ENCODE measurements around the gene AKT2.

AKT2 gene

GRCh38 chr19:40257096-40257517, 28.0 kb downstream of the AKT2 start:
- DNase-seq (ENCODE audit: low read depth), result no peak
- H3K4me3 ChIP-seq (ENCODE audit: low read depth, low read length), result no peak overlapping the region

- no peak overlapping the region for H3K4me3 ChIP-seq (ENCODE audit: low read depth, low read length)
- DNase-seq (ENCODE audit: low read depth), result no peak
Measured at GRCh38 chr19:40256512-40256911, 28.6 kb downstream of the AKT2 start.

GRCh38 chr19:40255619-40256166, 29.5 kb downstream of the AKT2 start:
- DNase-seq (ENCODE audit: low read depth), result no peak

GRCh38 chr19:40254714-40255418, 30.3 kb downstream of the AKT2 start:
- DNase-seq (ENCODE audit: low read depth), result no peak
- no peak overlapping the region for H3K4me3 ChIP-seq (ENCODE audit: low read depth, low read length)

More at GRCh38 chr19:40255619-40256166, 29.5 kb downstream of the AKT2 start:
- H3K4me3 ChIP-seq (ENCODE audit: low read depth, low read length), result no peak overlapping the region

- no peak for DNase-seq (ENCODE audit: low read depth)
- no peak overlapping the region for H3K4me3 ChIP-seq (ENCODE audit: low read depth, low read length)
Measured at GRCh38 chr19:40253611-40254092, 31.5 kb downstream of the AKT2 start.

- DNase-seq (ENCODE audit: low read depth), result no peak
- no peak overlapping the region for H3K4me3 ChIP-seq (ENCODE audit: low read depth, low read length)
Measured at GRCh38 chr19:40252395-40252794, 32.8 kb downstream of the AKT2 start.

- DNase-seq (ENCODE audit: low read depth), result no peak
- H3K4me3 ChIP-seq (ENCODE audit: low read depth, low read length), result no peak overlapping the region
Measured at GRCh38 chr19:40251991-40252390, 33.2 kb downstream of the AKT2 start.

- DNase-seq (ENCODE audit: low read depth), result no peak
- H3K4me3 ChIP-seq (ENCODE audit: low read depth, low read length), result no peak overlapping the region
Measured at GRCh38 chr19:40251244-40251643, 33.9 kb downstream of the AKT2 start.

GRCh38 chr19:40249781-40250180, 35.4 kb downstream of the AKT2 start:
- no peak for DNase-seq (ENCODE audit: low read depth)

GRCh38 chr19:40249201-40249600, 35.9 kb downstream of the AKT2 start:
- DNase-seq (ENCODE audit: low read depth), result no peak
- no peak overlapping the region for H3K4me3 ChIP-seq (ENCODE audit: low read depth, low read length)

More at GRCh38 chr19:40249781-40250180, 35.4 kb downstream of the AKT2 start:
- no peak overlapping the region for H3K4me3 ChIP-seq (ENCODE audit: low read depth, low read length)

- no peak overlapping the region for H3K4me3 ChIP-seq (ENCODE audit: low read depth, low read length)
- DNase-seq (ENCODE audit: low read depth), result no peak
Measured at GRCh38 chr19:40247735-40248262, 37.3 kb downstream of the AKT2 start.

GRCh38 chr19:40247178-40247577, 38.0 kb downstream of the AKT2 start:
- H3K4me3 ChIP-seq (ENCODE audit: low read depth, low read length), result no peak overlapping the region
- DNase-seq (ENCODE audit: low read depth), result no peak

GRCh38 chr19:40246292-40247073, 38.7 kb downstream of the AKT2 start:
- no peak overlapping the region for H3K4me3 ChIP-seq (ENCODE audit: low read depth, low read length)
- DNase-seq (ENCODE audit: low read depth), result no peak

GRCh38 chr19:40245506-40246128, 39.5 kb downstream of the AKT2 start:
- no peak overlapping the region for H3K4me3 ChIP-seq (ENCODE audit: low read depth, low read length)
- DNase-seq (ENCODE audit: low read depth), result no peak

GRCh38 chr19:40244579-40245317, 40.4 kb downstream of the AKT2 start:
- DNase-seq (ENCODE audit: low read depth), result no peak
- H3K4me3 ChIP-seq (ENCODE audit: low read depth, low read length), result no peak overlapping the region

- no peak for DNase-seq (ENCODE audit: low read depth)
- H3K4me3 ChIP-seq (ENCODE audit: low read depth, low read length), result no peak overlapping the region
Measured at GRCh38 chr19:40243181-40243580, 42.0 kb downstream of the AKT2 start.

- H3K4me3 ChIP-seq (ENCODE audit: low read depth, low read length), result no peak overlapping the region
- DNase-seq (ENCODE audit: low read depth), result no peak
Measured at GRCh38 chr19:40242480-40242879, 42.7 kb downstream of the AKT2 start.

- no peak overlapping the region for H3K4me3 ChIP-seq (ENCODE audit: low read depth, low read length)
- DNase-seq (ENCODE audit: low read depth), result no peak
Measured at GRCh38 chr19:40241809-40242384, 43.2 kb downstream of the AKT2 start.

All from skeletal muscle cell (primary cell).